Skeletal muscle tissue (tissue), 4 donors: ENCODE data around the gene RPS25. TPM values are rescaled to one million over a fixed set of nuclear protein-coding genes. Genes with fewer than 3 reads are reported as not detected.
A peak's percentile ranks its signal among the peaks of the same experiment; 100 is the strongest.
"Not testable (repeated sequence)": the region's sequence is repeated elsewhere in the genome, so short reads cannot be mapped to it uniquely, and the experiment has no call there.

Experiments used
- H3K27ac ChIP-seq: one replicate; pipeline ENCODE4 v1.7.0; 2013; ENCODE audit warnings: mild to moderate bottlenecking, low read depth, low read length, inconsistent platforms
- H3K27me3 ChIP-seq, 3 donors: one replicate each; pipeline ENCODE4 v1.7.0; 2013; ENCODE audit warnings: low read length in 3 of 3; ENCODE audit not compliant: control insufficient read depth in 3 of 3, insufficient read depth in 3 of 3
- H3K36me3 ChIP-seq, 3 donors: one replicate each; pipeline ENCODE4 v1.7.0; 2013; ENCODE audit warnings: low read length in 3 of 3; ENCODE audit not compliant: control insufficient read depth in 3 of 3, insufficient read depth in 3 of 3
- H3K4me1 ChIP-seq, 3 donors: one replicate each; pipeline ENCODE4 v1.7.0; 2013; ENCODE audit warnings: low read length in 3 of 3, mild to moderate bottlenecking in 3 of 3; ENCODE audit not compliant: control insufficient read depth in 3 of 3, insufficient read depth in 3 of 3
- H3K4me3 ChIP-seq, 3 donors: one replicate each; pipeline ENCODE4 v1.7.0; 2013; ENCODE audit warnings: low read length in 3 of 3
- H3K9ac ChIP-seq, 3 donors: one replicate each; pipeline ENCODE4 v1.7.0; 2013; ENCODE audit warnings: low read length in 3 of 3, mild to moderate bottlenecking in 3 of 3, moderate library complexity in 2 of 3, low read depth in 1 of 3
- H3K9me3 ChIP-seq, 3 donors: one replicate each; pipeline ENCODE4 v1.7.0; 2013; ENCODE audit warnings: low read length in 3 of 3; ENCODE audit not compliant: control insufficient read depth in 3 of 3
- total RNA-seq: library from RNA; depleted of rRNA; stranded (reverse); fragments of >200 nt; gene quantifications from one replicate; pipeline ENCODE4 v1.2.3, GENCODE V29; 2014
- donor health status: Osteomylitis.

The RPS25 gene
- total RNA-seq, 1 donor from 2014 or later = 1,590 TPM

DNA sequence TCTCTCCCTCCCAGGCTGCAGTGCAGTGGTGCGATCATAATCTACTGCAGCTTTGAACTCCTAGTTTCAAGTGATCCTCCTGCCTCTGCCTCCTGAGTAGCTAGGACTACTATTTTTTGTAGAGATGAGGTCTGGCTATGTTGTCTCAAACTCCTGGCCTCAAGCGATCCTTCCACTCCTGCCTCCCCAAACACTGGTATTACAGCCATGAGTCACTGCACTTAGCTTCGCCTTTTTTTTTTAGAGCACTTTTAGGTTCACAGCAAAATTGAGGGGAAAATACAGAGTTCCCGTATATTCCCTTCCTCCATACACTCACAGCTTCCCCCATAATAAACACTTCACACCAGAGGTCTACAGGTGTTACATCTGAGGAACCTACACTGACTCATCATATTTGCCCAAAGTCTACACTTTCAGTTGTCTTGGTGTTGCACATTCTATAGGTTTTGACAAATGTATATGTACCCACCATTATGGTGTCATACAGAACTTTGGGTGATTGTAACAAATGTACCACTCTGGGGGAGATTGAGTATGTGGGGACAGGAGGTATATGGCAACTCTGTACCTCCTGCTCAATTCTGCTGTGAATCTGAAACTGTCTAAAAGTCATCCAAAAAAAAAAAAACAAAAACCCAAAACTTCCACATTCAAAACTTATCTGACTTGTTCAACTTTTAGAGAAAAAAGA, 23.8 kb upstream of the RPS25 start:
- H3K4me3 ChIP-seq = no peak overlapping the region
- H3K9ac ChIP-seq = no peak overlapping the region
- H3K27me3 ChIP-seq = no peaks in the 10 kb centered on the region
- H3K27ac ChIP-seq = no peak overlapping the region
- H3K9me3 ChIP-seq = no peaks in the 10 kb centered on the region
- H3K36me3 ChIP-seq = peaks cover 15 to 20% (median 20%) of the 10 kb centered on the region in 3 donors
- H3K4me1 ChIP-seq = no peaks in the 10 kb centered on the region

DNA sequence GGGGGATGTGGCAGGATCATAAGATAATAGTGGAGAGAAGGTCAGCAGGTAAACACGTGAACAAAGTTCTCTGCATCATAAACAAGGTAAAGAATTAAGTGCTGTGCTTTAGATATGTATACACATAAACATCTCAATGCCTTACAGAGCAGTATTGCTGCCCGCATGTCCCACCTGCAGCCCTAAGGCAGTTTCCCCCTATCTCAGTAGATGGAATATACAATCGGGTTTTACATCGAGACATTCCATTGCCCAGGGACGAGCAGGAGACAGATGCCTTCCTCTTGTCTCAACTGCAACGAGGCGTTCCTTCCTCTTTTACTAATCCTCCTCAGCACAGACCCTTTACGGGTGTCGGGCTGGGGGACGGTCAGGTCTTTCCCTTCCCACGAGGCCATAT, 21.3 kb upstream of the RPS25 start:
- not testable (repeated sequence) for H3K36me3 ChIP-seq, H3K9me3 ChIP-seq

DNA sequence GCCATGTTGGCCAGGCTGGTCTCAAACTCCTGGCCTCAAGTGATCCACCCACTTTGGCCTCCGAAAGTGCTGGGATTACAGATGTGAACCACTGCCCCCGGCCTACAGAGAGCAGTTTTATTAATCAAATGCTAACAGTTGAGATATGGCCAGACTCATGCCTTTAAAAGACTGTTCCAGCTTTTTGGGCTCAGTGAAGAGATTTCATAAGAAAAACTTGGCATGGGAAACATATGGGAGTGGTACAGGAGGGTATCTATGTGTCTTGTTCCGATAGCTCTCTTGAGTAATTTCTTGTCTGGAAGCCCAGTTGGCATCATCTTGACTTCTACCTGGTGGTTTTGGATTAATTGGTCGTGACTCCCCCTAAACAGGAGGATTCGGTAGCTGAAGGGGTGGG, 20.7 kb upstream of the RPS25 start:
- Histone ChIP-seq H3K4me3 (no peak overlapping the region), H3K9ac (no peak overlapping the region), H3K9me3 (no peaks in the 10 kb centered on the region), H3K4me1 (no peaks in the 10 kb centered on the region), H3K27me3 (no peaks in the 10 kb centered on the region), H3K36me3 (no peaks in the 10 kb centered on the region), H3K27ac (no peak overlapping the region)

More for the DNA sequence above, 21.3 kb upstream of the RPS25 start:
- H3K27ac ChIP-seq, H3K4me3 ChIP-seq, H3K9ac ChIP-seq, H3K4me1 ChIP-seq, H3K27me3 ChIP-seq: not testable (repeated sequence)

DNA sequence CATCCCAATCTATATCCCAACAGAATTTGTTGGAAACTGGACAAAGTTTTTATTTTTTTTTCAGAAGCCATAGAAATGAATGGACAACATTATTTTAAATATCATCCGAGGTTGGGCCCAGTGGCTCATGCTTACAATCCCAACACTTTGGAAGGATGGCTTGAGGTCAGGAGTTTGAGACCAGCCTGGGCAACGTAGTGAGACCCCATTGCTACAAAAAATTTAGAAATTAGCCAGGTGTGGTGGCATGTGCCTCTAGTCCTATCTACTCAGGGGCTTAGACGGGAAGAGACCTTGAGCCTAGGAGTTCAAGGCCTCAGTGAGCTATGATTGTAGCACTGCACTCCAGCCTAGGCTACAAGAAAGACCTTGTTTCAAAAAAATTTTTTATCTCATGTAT, 16.7 kb upstream of the RPS25 start:
- Histone ChIP-seq H3K36me3 (no peaks in the 10 kb centered on the region), H3K27ac (no peak overlapping the region), H3K9ac (peak overlapping the region in 1 of 3 donors; percentile 10), H3K4me3 (no peak overlapping the region), H3K4me1 (peaks cover 2 to 5% (median 4%) of the 10 kb centered on the region in 3 donors), H3K9me3 (no peaks in the 10 kb centered on the region), H3K27me3 (no peaks in the 10 kb centered on the region)

DNA sequence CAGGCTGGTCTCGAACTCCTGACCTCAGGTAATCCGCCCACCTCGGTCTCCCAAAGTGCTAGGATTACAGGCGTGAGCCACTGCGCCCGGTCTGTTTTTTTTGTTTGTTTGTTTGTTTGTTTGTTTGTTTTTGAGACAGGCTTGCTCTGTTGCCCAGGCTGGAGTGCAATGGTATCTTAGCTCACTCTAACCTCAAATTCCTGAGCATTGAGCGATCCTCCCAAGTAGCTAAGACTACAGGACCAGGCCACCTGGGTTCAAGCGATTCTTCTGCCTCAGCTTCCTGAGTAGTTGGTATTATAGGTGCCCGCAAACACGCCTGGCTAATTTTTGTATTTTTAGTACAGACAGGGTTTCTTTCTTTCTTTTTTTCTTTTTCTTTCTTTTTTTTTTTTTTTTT, 15.3 kb upstream of the RPS25 start:
- not testable (repeated sequence) for H3K27me3 ChIP-seq, H3K9ac ChIP-seq, H3K36me3 ChIP-seq, H3K27ac ChIP-seq, H3K9me3 ChIP-seq, H3K4me3 ChIP-seq
- peaks cover 16 to 19% (median 18%) of the 10 kb centered on the region in 3 donors for H3K4me1 ChIP-seq

DNA sequence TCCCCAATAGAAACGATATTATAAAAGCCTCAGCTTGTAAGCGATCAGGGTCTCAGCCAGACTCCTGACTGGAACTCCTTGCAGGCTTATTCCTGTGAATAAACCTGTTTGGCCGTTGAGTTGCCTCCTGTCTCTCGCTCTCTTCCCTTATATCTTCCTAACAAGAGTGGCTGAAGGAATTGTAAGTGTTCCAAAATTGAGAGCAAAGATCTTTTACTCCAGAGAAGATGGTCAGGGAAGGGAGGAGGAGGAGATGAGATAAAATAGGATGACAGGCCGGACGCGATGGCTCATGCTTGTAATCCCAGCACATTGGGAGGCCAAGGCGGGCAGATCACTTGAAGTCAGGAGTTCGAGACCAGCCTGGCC, 13.8 kb upstream of the RPS25 start:
- H3K4me3 ChIP-seq = no peak overlapping the region
- peaks cover 4 to 10% (median 5%) of the 10 kb centered on the region in 3 donors for H3K36me3 ChIP-seq
- no peak overlapping the region for H3K27ac ChIP-seq
- H3K27me3 ChIP-seq = no peaks in the 10 kb centered on the region
- H3K4me1 ChIP-seq = peaks cover 31 to 34% (median 33%) of the 10 kb centered on the region in 3 donors
- H3K9me3 ChIP-seq = no peaks in the 10 kb centered on the region
- H3K9ac ChIP-seq = no peak overlapping the region

DNA sequence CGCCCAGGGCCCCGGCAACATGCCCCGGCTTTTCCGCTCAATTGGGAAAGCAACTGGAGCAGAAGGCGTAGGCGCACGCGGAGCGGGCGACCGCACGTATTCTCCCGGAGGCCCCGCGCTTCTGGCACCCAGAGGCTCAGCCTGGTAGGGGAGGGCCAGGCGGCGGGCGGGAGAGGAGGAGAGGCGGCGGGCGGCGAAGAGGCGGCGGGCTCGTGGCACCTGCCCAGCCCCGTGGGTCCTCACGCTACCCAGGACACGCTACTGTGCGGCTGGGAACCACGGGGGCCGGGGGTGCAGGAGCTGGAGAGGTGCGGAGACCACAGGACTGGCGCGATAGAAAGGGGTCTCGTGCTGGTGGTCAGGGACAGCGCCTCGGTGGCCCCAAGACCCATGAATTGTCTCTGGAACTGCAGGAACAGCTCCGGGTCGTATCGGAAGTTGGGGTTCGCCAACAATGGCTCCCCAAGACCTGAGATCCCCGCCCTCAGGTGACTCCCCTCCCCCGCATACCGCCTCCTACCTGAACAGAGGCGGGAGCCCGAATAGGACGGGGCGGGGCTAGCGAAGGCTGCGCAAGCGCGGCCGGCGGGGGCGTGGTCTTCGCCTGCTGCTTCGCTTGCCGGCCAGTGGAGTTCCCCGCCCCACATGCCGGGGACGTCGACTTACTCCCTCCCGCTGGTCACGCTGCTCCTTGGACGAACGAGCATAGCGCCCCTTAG, 12.3 kb upstream of the RPS25 start, which contains the start of gene SLC37A4:
Gene SLC37A4 (minus strand): TSS at position 549 of the 719 bp plus-strand sequence.
- Histone ChIP-seq H3K36me3 (peaks cover 8 to 18% (median 15%) of the 10 kb centered on the region in 3 donors), H3K9ac (peak within 1 kb of the TSS; percentile 83 to 90 (median 86)), H3K4me1 (peaks cover 45 to 48% (median 47%) of the 10 kb centered on the region in 3 donors), H3K4me3 (peak within 1 kb of the TSS; percentile 90 to 94 (median 90)), H3K9me3 (no peaks in the 10 kb centered on the region), H3K27ac (peak within 1 kb of the TSS; percentile 78), H3K27me3 (no peaks in the 10 kb centered on the region)

DNA sequence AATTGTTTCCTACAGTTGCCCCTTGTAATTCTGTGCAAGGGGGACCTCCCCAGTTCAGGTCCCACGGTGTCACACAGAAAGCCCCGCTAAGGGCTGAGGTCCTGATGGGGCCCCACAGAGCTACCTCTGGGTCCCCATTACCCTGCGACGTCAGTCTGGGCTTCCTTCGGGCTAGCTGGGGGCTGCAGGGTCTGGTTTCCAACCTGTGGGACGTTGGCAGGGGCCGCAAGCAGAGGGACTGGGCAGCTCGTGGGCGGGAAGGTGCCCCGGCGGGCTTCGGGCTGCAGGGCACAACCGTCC, 11.8 kb upstream of the RPS25 start:
- Histone ChIP-seq H3K27me3 (no peaks in the 10 kb centered on the region), H3K4me1 (peaks cover 50 to 53% (median 52%) of the 10 kb centered on the region in 3 donors), H3K27ac (peak overlapping the region; percentile 78), H3K4me3 (peak overlapping the region; percentile 90 to 94 (median 90)), H3K36me3 (peaks cover 12 to 18% (median 17%) of the 10 kb centered on the region in 3 donors), H3K9ac (peak overlapping the region; percentile 83 to 90 (median 86)), H3K9me3 (no peaks in the 10 kb centered on the region)

DNA sequence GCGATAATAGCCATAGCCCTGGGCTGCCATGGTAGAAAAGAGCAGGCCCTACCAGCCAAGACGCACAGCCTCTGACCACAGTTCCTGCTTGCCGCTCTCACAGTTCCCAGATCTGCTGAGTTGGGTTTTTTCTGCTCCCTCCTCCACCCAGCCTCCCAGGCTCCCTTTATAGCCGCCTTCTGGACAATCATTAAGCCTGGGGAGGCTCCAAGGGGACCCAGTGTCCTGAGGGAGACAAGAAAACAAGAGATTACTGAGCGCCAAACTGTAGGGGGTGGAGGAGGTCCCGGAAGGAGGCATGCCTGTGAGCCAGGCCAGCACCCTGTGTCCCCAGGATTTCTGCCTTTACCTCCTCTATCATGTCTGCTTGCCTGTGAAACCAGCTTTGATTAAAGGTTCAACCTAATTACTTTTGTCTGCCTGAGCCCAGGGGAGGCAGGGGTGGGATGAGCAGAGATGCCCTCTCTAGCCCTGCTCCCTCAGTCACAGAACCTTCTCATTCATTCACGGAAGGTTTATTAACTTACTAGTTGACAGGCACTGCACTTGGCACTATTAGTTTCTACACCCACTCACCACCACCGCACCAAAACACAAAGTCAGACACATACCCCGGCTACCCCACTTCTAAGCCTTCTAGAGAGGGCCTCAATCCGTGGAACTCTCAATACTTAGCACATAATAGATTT, 11.3 kb upstream of the RPS25 start:
- Histone ChIP-seq H3K9me3 (no peaks in the 10 kb centered on the region), H3K27ac (peak overlapping the region; percentile 78), H3K9ac (peak overlapping the region; percentile 83 to 90 (median 86)), H3K27me3 (no peaks in the 10 kb centered on the region), H3K36me3 (peaks cover 12 to 21% (median 18%) of the 10 kb centered on the region in 3 donors), H3K4me1 (peaks cover 55 to 58% (median 57%) of the 10 kb centered on the region in 3 donors), H3K4me3 (peak overlapping the region; percentile 90 to 94 (median 90))

DNA sequence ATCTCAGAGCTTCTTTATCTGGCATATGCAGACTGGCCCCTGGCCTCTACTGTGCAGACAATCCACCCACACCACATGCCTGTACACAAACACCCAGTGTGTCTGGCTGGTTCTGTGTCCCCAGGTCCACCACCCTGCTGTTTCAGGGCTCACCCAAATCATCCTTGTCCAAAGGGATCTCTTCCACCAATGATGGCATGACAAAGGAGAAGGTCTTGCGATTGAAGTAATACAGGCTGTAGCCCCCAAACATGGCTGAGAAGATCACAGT, 10.9 kb upstream of the RPS25 start:
- Histone ChIP-seq H3K9me3 (no peaks in the 10 kb centered on the region), H3K27ac (peak overlapping the region; percentile 78), H3K27me3 (no peaks in the 10 kb centered on the region), H3K36me3 (peaks cover 17 to 26% (median 22%) of the 10 kb centered on the region in 3 donors), H3K4me1 (peaks cover 60 to 63% (median 62%) of the 10 kb centered on the region in 3 donors), H3K9ac (peak overlapping the region; percentile 79 to 90 (median 83)), H3K4me3 (peak overlapping the region; percentile 90 to 94 (median 90))
